ENCODE results near the gene PCDHGB2. TPM values are rescaled to one million over a fixed set of nuclear protein-coding genes. Genes with fewer than 3 reads are reported as not detected.

Gene PCDHGB2
- total RNA-seq (2021; fragmentation: NEBNext Ultra II Directional; extraction: Animal tissue kit (Norgen Biotek cat#: 25700)) (2.8 and 2.9 TPM in 2 replicates), polyA plus RNA-seq (2011; rRNA removed) (1.9 TPM in 2 replicates), polyA minus RNA-seq (2011; rRNA and poly(A)+ RNA removed) (8.4 and 13.9 TPM in 2 replicates)
- polyA plus RNA-seq (2011; cell fraction: cytosol; rRNA removed), result 1.6 TPM
- polyA plus RNA-seq (2011; cell fraction: nucleus; rRNA removed), result 10.1 TPM
- polyA plus RNA-seq (2012, experiment 1 of 2), result 1.2 to 1.8 TPM (median 1.5 TPM) in 4 replicates
- 0.45 TPM for polyA plus RNA-seq (2012, experiment 2 of 2)
- 2.7 TPM for polyA plus RNA-seq (2013, experiment 1 of 2)
- polyA plus RNA-seq (2013, experiment 2 of 2), result 2.1 TPM
- 2.4 TPM for polyA minus RNA-seq (2011; cell fraction: cytosol; rRNA and poly(A)+ RNA removed)
- 41.5 TPM for polyA minus RNA-seq (2011; cell fraction: nucleus; rRNA and poly(A)+ RNA removed)
- long read RNA-seq, experiment 1, partial matches to known transcripts, result 0 of 1 reads
- long read RNA-seq, experiment 1, other reads (novel, unspliced or antisense), result 0 of 1 reads
- long read RNA-seq, experiment 2, result 0 reads

GRCh38 chr5:141359790-141360426 is at the start of gene PCDHGB2:
TSS of gene PCDHGB2 (plus strand) at chr5:141359994. CDS start at chr5:141360136, 142 bp downstream.
- Histone ChIP-seq H2BK20ac (ENCODE audit: low read length) (no peak within 1 kb of the TSS), H2AFZ (ENCODE audit: low read length) (peak within 1 kb of the TSS; percentile 81; the same call in 1 of the 2 replicates), H2BK5ac (ENCODE audit: low read depth, low read length) (no peak within 1 kb of the TSS), H3K56ac (replicated peaks; ENCODE audit: insufficient read length, low read depth, low read length) (no peak within 1 kb of the TSS), H4K91ac (replicated peaks; ENCODE audit: insufficient read length, low read length) (no peak within 1 kb of the TSS), H4K20me1 (replicated peaks in 1 of 2; ENCODE audit: control insufficient read depth in 1 of 2, insufficient read depth in 2 of 2, low read length in 2 of 2) (no peaks in the 10 kb centered on the region), H3K36me3 (ENCODE audit: control insufficient read depth in 2 of 4, insufficient read depth in 4 of 4, low read length in 3 of 4) (peaks cover 0 to 10% (median 2%) of the 10 kb centered on the region in 4 experiments; a peak in 4 of 8 replicates), H3K23ac (ENCODE audit: insufficient read length) (no peak within 1 kb of the TSS), H3K79me2 (ENCODE audit: control insufficient read depth in 1 of 2, insufficient read depth in 2 of 2, low read length in 2 of 2) (no peaks in the 10 kb centered on the region), H3K4me2 (ENCODE audit: insufficient read depth in 1 of 2, low read depth in 2 of 2, low read length in 2 of 2) (peak within 1 kb of the TSS in 1 of 2 experiments; percentile 53; a peak in 2 of 4 replicates), H2AK5ac (ENCODE audit: low read depth, low read length) (no peak within 1 kb of the TSS), H3K14ac (ENCODE audit: insufficient read length) (no peak within 1 kb of the TSS), H4K8ac (ENCODE audit: extremely low read depth, insufficient read depth, low read length) (peak within 1 kb of the TSS; percentile 88; the same call in 1 of the 2 replicates), H2BK120ac (replicated peaks; ENCODE audit: low read depth, low read length) (no peak within 1 kb of the TSS), H3K4ac (replicated peaks; ENCODE audit: insufficient read length, low read depth, low read length) (no peak within 1 kb of the TSS), H3K9ac (replicated peaks in 1 of 4; ENCODE audit: extremely low read depth in 1 of 4, low read depth in 3 of 4, low read length in 3 of 4) (no peak within 1 kb of the TSS), H3K27ac (ENCODE audit: low read depth, low read length) (no peak within 1 kb of the TSS), H4K5ac (ENCODE audit: insufficient read length, low read depth, low read length) (no peak within 1 kb of the TSS), H3K27me3 (replicated peaks in 1 of 4; ENCODE audit: control insufficient read depth in 3 of 4, extremely low read depth in 1 of 4, insufficient read depth in 3 of 4, low read length in 3 of 4) (no peaks in the 10 kb centered on the region), H2BK12ac (ENCODE audit: low read depth, low read length) (0 out of 2 replicates have a peak within 1 kb of the TSS, but pooled peaks have one; percentile 65), H3K9me3 (ENCODE audit: insufficient read depth in 2 of 2, low read depth in 1 of 2, low read length in 1 of 2) (peaks cover 40 to 54% of the 10 kb centered on the region in 2 experiments), H3K4me3 (ENCODE audit: extremely low read depth in 1 of 4, insufficient read depth in 2 of 4, low read depth in 3 of 4, low read length in 4 of 4) (peak within 1 kb of the TSS in 1 of 4 experiments; percentile 33; a peak in 1 of 8 replicates), H3K18ac (ENCODE audit: extremely low read depth, low read length) (no peak within 1 kb of the TSS), H3K4me1 (replicated peaks in 1 of 4; ENCODE audit: control insufficient read depth in 3 of 4, insufficient read depth in 4 of 4, low read length in 3 of 4) (peaks cover 0 to 3% (median under 1%) of the 10 kb centered on the region in 4 experiments; a peak in 1 of 7 replicates), H3K79me1 (ENCODE audit: low read depth, low read length) (no peaks in the 10 kb centered on the region), H2BK15ac (ENCODE audit: low read length) (no peak within 1 kb of the TSS), H3K23me2 (ENCODE audit: low read depth, low read length) (no peaks in the 10 kb centered on the region)
- POLR2A ChIA-PET (ENCODE audit: partially characterized antibody), result interaction anchor here (1.1 kb wide), 1 partner anchor 48 kb away, joined by 3 read pairs; no protein-coding TSS in a partner anchor
- CTCF ChIA-PET (ENCODE audit: partially characterized antibody), result interaction anchor here (0.6 to 3.4 kb wide), 35 partner anchors 8 to 204 kb away, joined by 3 to 20 read pairs (median 4); partner anchors contain the start of genes PCDHB14, PCDHB15, PCDHB16 and PCDHGA10
- FAIRE-seq (peak; percentile 78), DNase-seq (ENCODE audit: low read depth in 1 of 2, low spot score in 2 of 2) (no peak)
- TF ChIP-seq CTCF (IDR thresholded peaks at IDR 0.05; ENCODE audit: control extremely low read depth in 1 of 3, insufficient read depth in 1 of 3, low read depth in 1 of 3, low read length in 3 of 3), result peak in 2 of 3 experiments; percentile 60 to 74; a peak in 3 of 4 replicates
- TF ChIP-seq KDM4A (IDR thresholded peaks at IDR 0.05; ENCODE audit: low read depth, low read length, severe bottlenecking), result no peak
- no peak for TF ChIP-seq ASH2L (IDR thresholded peaks at IDR 0.05; ENCODE audit: low read length)
- peak; percentile 78 to 82 for TF ChIP-seq RAD21 (IDR thresholded peaks at IDR 0.05 in 1 of 2, conservative IDR thresholded peaks at IDR 0.05 in 1 of 2; ENCODE audit: low read depth in 2 of 2, low read length in 2 of 2)
- WGBS, 2 experiments (ENCODE audit: extremely low coverage in 1 of 2, insufficient coverage in 1 of 2, insufficient read length in 1 of 2, insufficient replicate concordance in 2 of 2, low coverage in 1 of 2, low lambda C conversion rate in 2 of 2, missing lambda C conversion rate in 1 of 2), result 80% methylated on average over 24 of the region's 24 CpGs; no CpG with 5 or more reads in 1 of the 2 experiments

Data from H1 (cell line).